ENCODE data around the gene CMTM2.

Gene CMTM2, protein sequence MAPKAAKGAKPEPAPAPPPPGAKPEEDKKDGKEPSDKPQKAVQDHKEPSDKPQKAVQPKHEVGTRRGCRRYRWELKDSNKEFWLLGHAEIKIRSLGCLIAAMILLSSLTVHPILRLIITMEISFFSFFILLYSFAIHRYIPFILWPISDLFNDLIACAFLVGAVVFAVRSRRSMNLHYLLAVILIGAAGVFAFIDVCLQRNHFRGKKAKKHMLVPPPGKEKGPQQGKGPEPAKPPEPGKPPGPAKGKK

DNA sequence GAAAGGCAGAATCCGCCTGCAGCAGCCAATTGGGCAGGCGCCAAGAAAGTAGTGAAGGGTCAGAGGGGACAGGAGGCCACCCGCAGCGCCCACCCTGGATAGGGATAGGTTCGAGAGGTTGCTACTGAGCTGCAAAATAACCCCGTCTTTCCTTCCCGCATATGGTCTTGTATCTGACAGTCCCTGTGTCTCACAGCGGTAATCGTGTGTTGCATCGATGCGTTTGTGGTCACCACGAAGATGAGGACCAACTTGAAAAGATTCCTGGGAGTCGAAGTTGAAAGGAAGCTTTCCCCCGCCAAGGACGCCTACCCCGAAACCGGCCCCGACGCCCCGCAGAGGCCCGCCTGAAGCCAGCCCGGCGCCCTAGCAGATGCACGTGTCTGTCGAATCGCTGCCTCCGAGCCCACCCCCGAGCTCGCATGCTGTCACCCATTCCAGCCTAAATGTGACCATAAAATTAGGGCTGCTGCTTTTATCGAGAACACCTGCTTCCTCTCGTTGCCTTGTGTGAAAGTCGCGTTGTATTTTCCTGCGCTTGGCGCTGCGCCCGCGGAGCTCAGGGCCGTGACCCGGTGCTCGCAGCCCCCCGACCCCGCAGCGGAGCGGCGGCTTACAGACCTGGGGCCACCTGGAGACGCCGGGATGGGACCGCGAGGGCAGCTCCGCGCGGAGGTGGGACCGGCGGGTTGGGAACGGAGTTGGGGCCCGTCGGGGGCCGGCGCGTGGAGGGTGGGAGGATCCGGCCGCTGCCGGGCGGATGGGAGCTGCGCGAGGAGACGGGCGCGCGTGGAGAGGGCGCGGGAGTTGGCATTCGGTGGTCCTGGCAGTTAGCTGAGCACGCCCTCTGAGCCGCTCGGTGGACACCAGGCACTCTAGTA lies at the start of gene CMTM2:
TSS of gene CMTM2 (plus strand) at position 813 of the 881 bp plus-strand sequence. CDS start 145 bp downstream, outside the sequence.
- peak; percentile 39 for DNase-seq

DNA sequence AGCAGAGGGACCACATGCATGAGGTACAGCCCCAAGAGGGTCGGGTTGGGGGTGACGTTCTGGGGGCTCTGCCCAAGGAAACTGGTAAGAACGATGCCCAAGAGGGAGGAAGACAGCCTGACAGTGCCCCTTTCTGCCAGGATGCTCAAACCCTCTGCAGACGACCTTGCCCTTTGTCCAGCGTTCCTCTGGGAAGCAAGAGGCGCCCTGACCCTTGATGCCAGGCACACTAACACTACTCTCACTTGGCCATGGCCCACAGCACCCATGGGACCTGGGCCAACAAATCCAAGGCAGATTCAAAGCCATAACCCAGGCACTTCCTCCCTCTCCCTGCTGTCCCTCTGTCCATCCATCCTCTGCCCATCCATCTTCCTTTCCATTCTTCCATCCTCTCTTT lies 49.8 kb upstream of the CMTM2 start:
- DNase-seq: no peak

DNA sequence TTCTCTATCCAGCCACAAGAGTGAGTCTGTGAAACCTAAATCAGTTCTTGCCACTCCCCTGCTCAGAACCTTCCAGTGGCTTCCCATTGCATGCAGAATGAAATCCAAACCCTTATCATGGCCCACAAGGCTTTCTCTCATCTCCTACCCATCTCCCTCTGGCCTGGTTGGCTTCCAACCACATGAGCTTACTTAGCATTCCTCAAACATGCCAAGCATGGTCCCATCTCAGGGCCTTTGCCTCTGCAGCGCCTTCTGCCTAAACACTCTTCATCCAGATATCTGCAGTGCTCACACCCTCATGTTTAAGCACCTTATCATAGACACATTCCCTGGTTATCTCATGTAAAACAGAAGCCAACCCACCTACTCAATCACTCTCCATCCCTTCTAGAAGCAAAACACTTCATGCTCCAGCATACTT lies 44.9 kb upstream of the CMTM2 start:
- DNase-seq: no peak

DNA sequence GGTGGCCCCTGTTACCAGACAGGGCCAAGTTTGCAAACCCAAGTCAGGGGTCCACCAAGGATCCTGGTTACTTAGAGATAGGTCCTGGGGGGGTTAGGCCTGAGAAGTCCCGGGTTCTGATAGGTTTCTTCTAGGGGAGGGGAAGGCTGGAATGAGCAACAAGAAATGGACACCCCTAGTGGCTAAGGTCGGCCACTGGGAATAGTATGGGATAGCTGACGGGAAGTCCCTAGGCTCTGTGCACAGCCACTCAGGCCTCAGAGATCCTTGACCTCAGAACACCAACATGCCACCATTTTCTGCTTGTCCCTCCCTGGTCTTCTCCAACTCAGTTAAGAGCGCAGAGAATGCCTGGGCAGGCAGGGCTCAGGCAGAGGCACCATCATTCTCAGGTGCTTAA lies 42.7 kb upstream of the CMTM2 start:
- no peak for DNase-seq

DNA sequence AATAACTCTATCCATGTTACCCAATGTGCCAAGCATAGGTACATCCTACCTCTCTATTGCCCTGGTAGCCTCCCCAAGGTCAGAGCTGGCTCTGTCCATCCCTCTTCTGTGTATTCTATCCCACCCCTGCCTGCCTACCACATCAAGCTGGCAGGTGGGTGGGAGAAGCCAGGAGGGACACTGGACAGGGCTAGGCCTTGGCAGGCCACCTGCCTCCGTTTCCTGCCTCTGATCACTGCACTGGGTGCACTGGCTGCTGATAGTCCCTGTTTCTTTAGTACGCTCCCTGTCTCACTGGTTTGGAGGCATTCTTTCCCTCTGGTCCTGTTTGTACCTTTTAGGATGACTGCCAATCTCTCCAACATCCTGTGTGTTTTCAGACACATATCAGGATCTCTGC lies 42.0 kb upstream of the CMTM2 start:
- DNase-seq: no peak

DNA sequence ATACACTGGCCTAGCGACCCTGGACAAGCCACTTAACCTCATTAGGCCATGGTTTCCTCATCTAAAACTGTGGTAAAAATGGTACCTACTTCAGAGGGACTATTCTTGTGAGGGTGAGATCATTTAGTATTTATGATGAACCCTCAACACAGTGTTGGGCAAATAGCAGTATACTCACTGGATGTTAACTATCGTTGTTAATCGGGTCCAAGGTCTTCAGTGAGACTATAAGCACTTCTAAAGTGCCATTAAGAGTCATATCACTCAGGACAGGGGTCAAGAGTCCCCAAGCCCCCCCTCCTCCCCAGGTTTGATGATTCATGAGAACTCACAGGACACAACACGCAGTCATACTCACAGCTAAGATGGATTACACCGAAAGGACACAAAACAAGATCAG lies 40.4 kb upstream of the CMTM2 start:
- no peak for DNase-seq

DNA sequence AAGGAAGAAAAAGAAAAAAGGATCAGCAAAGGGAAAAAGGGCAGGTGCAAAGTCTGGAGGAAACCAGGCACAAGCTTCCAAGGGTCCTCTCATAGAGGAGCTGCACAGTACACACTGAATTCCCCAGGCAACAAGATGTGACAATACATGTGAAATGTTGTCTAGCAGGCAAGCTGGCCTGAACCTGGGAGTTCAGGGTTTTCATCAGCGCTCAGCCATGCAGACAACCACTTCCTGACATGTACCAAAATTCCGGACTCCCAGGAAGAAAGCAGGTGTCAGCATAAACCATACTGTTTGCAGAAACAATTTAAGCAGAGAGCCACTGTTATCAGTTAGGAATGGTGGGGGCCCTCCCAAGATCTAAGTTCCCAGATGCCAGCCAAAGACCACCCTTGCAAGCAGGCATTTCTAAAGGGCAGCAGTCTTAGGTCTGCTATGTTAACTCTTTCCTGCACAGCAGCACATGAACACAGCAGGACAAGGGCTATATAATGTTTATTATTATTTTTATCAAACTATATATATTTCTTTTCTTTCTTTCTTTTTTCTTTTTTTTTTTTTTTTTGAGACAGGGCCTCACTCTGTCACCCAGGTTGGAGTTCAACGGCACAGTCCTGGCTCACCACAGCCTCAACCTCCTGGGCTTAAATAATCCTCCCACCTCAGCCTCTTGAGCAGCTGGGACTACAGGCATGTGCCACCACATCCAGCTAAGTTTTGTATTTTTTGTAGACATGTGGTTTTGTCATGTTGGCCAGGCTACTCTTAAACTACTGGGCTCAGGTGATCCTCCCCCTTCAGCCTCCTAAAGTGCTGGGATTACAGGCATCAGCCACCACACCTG lies 39.4 kb upstream of the CMTM2 start:
- DNase-seq: no peak

DNA sequence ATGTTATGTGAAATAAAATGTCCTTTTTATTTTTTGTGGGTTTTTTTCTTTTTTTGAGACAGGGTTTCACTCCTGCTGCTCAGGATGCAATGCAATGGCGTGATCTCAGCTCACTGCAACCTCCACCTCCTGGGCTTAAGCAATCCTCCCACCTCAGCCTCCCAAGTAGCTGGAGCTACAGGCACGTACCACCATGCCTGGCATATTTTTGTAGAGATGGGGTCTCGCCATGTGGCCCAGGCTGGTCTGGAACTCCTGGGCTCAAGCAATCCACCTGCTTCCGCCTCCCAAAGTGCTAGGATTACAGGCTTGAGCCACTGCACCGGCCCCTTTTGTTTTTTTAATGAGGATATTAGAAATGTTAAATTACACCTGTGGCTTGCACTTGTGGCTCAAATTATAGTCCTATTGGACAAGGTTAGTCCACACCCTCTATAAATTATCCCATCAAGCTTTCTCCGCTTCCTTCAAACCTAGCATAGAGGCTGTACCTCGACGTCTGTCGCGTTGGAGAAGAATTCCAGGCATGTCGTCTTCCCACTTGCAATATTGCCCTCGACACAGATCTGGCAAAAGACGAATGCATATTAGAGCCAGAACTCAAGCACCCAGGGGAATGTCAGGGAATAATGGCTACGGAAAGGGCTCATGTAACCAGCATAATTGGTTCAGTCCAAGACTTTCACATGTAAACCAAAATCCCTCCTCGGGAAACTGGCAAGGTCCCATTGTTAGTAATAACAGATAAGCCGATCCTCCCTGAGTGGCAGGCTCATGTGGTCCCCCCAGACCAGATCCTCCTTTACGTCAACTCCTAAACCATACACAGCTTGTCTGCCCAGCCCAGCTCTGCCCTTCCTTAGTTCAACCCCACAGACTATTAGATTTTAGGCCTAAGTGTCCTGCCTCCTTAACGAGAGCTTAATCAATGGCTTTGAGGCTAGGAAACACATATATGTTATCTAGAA lies 37.6 kb upstream of the CMTM2 start:
- DNase-seq: no peak

DNA sequence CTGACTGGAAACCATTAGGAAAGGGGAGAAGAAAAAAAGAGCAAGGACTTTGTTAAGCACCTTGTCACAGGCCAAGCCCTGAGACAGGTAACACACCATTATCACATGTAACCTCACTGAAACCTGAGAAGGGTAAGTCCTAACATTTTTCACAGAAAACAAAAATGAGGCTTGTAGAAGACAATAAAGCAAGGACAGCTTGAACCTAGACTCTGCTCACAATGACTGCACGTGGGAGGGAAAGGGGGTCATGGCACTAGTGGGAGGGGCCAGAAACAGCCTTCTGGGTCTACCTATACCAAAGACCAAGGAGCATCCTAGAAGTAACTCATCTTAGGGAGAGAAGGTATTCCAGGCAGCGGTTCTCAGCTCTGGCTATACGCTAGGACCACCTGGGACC lies 36.9 kb upstream of the CMTM2 start:
- DNase-seq: no peak

DNA sequence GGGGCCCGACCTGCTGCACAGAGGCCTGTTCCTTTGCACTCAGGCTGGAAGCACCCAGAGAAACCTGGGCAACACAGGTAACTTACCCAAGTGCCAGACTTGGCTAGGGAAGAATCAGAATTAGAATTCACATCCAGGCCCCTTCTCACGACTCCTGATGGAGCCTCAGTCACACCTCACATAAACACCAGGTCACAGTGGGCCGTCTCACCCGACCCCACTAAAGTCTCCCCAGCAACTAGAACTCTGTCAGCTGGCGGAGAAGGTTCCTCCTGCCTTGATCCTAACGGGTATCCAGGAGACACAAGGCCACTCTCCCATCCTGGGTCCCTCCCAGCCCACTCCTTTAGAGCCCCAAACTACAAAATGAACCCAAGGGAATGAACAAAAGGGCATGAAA lies 35.7 kb upstream of the CMTM2 start:
- no peak for DNase-seq

DNA sequence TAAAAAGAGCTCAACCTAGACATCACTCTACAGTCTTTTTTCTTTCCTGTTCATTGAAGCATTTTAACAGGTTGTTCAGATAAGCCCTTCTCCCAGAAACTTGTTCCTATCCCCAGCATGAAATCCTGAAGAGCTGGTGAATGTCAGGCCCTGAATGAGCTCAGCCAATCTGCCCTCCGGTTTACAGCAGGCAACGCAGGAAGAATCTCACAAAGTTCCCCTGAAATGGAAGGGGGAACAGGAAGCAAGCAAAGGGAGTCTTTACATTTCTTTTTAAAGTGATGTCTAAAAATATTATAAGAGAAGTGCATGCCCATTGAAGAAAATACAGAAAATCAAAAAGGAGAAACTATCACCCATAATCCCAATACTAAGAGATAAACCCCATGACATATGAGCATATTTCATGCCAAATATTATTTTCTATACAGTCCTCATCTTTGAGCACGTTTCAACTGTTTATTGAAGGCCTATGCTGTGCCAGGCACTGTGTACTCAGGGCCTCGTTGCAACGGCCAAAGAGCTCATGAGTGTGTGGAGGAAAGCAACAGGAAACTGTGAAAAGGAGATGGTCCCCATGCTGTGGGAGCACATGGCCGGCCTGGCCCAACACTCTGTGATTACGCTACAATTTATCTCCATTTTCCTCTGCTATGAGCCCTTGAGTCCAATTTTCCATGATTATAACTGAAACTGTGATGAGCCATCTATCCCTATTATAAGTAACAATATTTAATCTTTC lies 35.1 kb upstream of the CMTM2 start:
- no peak for DNase-seq

DNA sequence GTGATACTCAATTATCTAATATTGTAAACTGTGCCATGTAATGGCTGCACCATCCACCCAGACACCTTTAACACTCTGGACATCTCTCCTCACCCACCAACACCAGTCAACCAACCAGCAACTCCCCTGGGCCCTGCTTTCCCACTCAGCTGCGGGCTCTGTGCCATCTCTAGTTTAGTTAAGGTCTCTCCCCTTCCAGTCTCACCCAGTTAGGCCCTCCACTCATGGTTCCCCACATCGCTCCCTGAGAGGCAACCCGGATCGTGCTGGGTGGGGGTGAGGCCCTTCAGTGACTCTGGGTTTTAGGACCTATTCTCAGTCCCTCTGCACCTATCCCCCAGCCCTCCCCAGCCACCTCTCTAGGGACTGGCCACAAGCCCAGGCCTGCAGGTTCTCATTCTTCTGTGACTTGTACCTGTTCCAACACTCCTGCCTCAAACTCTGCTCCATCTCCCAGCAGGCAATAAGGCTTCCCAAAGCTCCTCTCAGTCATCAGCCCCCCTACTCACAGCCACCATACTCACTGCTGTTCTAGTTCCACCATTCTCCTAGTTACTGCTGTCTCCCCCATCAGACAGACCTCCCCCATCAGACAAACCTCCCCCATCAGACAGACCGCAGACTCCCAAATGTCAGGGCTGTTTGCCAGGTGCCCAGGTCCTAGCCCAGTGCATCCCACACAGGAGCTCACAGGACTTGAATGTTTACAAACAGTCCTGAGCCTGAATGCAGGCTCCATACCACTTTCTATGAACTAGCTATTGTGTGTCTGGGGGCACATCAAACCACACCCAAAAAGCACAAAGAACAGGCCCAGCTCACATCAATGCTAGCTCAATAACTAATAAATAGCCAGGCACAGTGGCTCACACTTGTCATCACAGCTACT lies 31.9 kb upstream of the CMTM2 start:
- no peak for DNase-seq

DNA sequence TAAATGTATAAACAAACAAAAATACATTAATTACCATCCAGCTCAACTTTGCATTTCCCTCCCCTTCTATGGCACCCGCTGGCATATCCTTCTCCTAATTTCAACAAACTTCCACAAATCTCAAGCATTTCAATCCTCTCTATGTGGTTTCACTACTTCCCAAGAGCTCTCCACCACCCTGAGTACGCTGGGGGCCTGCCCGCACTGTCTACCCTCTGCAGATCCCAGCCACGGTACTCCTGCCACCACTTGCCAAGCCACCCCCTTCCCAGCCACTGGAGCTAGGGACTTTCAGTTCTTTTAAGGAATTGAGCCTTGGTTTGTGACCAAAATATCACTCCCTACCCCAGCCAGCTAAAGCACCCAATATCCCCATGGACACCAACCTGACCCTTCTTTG lies 31.2 kb upstream of the CMTM2 start:
- DNase-seq: no peak

DNA sequence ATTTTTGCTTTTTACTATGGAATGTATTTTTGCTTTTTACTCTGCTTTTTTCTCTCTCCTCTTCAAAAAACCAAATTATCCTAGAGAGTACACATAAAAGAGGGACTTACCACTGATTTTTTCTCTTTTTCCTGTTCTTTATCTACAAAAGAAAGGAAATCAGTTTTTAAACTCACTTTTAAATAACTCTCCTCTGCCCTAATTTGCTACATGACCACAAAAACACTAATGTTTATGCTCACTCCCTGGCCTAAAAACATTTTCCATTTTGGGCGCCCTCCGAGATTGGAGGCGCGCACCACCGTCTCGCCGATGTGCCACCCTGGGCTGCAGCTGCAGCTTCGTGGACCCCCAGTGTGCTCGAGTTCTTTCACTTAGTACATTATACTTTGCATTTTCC lies 30.4 kb upstream of the CMTM2 start:
- DNase-seq: no peak

DNA sequence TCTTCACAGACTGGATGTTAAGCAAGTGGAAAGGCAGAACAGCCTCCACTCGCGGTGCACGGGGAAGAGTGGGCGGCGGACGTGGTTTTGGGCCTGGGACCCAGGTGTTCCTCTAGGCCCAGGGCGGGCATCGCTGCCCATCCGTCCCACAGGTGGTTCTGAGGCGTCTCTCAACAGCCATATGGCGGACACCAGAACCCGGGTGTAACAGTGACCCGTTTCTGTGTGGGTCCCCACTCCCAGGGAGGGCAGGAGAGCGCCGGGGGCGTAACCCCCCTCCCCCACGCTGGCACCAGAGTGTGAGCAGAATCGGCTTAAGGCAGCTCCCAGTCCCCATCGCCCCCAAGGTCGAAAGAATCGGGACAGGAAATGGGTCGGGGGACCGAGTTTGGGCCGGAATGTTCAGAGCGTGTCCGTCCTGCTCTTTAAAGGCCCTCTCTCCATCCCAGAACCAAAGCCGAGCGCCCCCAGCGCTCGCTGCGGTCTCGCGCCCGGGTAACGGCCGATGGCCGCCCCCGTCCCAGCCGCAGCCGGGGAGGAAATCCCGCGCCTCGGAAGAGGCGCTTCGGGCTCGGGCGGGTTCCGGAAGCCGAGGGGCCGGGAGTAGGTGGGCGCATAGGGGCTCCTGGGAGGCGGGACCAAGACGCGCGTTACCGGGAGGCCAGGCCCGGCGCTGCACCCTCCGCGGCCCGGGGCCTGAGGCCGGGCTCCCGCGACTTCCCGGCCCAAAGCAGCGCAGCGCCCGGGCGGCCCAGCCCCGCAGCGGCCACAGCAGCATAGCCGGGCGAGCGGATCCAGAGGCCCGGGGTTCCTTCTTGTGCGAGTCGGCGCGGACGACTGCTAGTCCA lies 29.8 kb upstream of the CMTM2 start, which contains the start of gene TK2:
TSS of gene TK2 (minus strand) at position 839 of the 848 bp plus-strand sequence. CDS start at position 778, 61 bp downstream.
- peak; percentile 67 for DNase-seq

DNA sequence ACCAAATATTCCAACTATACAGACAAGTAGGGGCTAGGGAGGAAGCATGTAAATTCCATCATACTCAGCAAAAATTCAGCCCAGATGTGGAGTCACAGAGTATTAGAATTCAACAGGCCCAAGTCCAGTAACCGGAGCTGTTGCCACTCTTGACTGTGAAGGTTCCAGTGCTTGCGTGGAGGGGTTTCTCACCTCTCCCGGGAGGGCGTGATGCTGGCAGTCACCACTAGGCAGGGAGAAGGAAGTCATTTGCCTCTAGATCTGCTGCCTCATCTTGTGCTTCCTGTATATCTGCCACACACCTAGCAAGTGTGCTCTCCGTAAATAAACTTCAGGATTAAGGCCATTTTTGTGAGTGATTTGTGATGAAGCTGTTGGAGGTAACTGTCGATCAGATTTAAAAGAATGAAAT lies 27.9 kb upstream of the CMTM2 start:
- DNase-seq: peak; percentile 52

DNA sequence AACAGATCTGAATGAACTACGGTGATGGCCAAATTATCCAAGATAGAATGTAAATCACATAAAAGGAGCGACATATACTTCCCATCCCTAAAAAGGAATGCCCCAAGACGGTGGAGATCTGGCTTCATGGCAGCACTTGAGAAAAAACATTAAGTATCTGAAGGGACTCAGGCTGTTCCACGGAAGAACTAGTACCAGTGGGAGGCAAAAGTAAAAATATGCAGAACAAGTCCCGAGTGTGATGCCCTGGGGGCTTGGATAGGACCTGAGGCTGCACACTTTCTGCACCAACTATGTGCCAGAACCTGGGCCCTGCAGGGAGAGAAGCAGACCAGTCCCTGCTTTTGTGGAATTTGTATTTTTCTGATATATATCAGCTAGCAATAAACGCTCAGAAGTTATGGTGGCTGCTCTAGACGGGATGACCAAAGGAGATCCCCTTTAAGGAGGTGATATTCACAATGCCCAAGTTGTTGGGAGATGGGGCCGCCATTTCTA lies 27.4 kb upstream of the CMTM2 start:
- DNase-seq: no peak

DNA sequence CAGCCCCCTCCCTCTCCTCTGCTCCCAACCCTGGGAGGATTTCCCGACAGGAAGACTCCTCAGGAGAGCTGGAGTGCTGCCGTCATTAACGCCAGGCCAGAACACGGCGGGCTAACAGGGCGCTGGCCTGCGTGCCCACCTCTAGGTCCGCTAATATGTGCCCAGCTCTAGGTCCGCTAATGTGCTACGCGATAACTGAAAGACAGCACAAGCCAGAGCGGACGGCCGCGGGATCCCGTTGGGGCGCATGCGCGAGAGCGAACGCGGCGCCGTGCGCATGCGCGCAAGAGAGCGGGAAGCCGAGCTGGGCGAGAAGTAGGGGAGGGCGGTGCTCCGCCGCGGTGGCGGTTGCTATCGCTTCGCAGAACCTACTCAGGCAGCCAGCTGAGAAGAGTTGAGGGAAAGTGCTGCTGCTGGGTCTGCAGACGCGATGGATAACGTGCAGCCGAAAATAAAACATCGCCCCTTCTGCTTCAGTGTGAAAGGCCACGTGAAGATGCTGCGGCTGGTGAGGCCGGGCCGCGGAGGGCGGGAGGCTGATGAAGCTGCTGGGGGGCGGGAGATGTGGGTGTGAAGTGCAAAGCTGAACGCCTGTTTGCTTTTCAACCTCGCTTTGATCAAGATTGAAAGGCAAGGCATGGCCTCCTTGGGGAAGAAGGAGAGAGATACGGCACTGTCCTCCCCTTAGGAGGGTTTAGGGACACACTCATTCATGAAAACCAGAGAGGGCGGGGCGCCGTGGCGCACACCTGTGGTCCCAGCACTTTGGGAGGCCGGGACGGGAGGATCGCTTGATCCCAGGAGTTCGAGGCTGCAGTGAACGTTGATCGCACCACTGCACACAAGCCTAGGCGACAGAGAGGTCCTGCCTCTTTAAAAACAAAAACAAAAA lies 26.7 kb upstream of the CMTM2 start, which contains the start of gene CKLF:
TSS of gene CKLF (plus strand) at position 291 of the 892 bp plus-strand sequence. CDS start at position 431, 140 bp downstream.
- DNase-seq: peak; percentile 89

Measured in activated naive CD4-positive, alpha-beta T cell treated with anti-CD3 and anti-CD28 coated beads, Interleukin-2, amount 50 U/mL, for 16 hours (primary cell).